Measurements from ENCODE around the gene ELP2.

Gene ELP2

DNA sequence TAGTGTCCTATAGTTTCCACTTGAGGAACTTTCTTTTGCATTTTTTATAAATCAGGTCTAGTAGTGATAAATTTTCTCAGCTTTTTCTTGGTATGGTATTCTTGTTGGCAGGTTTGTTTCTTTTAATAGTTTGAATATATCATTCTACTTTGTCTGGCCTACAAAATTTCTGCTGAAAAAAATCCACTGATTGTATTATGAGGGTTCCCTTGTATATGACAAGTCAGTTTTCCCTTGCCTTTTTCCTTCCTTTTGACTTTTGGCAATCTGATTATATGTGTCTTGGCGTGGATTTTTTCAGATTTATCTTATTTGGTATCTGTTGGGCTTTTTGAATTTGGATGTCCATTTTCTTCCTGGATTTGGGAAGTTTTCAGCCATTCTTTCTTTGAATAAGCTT lies 99.5 kb downstream of the ELP2 start:
- in situ Hi-C loops (cut with HindIII; ENCODE audit: low sequenced_read_pairs) = no loop called here
- TF ChIP-seq, protein P1, sequence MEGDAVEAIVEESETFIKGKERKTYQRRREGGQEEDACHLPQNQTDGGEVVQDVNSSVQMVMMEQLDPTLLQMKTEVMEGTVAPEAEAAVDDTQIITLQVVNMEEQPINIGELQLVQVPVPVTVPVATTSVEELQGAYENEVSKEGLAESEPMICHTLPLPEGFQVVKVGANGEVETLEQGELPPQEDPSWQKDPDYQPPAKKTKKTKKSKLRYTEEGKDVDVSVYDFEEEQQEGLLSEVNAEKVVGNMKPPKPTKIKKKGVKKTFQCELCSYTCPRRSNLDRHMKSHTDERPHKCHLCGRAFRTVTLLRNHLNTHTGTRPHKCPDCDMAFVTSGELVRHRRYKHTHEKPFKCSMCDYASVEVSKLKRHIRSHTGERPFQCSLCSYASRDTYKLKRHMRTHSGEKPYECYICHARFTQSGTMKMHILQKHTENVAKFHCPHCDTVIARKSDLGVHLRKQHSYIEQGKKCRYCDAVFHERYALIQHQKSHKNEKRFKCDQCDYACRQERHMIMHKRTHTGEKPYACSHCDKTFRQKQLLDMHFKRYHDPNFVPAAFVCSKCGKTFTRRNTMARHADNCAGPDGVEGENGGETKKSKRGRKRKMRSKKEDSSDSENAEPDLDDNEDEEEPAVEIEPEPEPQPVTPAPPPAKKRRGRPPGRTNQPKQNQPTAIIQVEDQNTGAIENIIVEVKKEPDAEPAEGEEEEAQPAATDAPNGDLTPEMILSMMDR (IDR thresholded peaks at IDR 0.05; ENCODE audit: low read depth, low read length, missing control alignments) = no peak
- H3K4me3 ChIP-seq (ENCODE audit: low read depth, low read length) = no peak overlapping the region
- no peak for DNase-seq (ENCODE audit: low read depth)
